Fibroblast of skin of left biceps (primary cell): ENCODE data around the gene CTU2.

ENCODE experiments used
- DNase-seq, 2 experiments: peaks; one replicate each; pipeline ENCODE4 v3.0.0-alpha.2; 2013; ENCODE audit warnings: low read depth in 2 of 2

The CTU2 gene

DNA sequence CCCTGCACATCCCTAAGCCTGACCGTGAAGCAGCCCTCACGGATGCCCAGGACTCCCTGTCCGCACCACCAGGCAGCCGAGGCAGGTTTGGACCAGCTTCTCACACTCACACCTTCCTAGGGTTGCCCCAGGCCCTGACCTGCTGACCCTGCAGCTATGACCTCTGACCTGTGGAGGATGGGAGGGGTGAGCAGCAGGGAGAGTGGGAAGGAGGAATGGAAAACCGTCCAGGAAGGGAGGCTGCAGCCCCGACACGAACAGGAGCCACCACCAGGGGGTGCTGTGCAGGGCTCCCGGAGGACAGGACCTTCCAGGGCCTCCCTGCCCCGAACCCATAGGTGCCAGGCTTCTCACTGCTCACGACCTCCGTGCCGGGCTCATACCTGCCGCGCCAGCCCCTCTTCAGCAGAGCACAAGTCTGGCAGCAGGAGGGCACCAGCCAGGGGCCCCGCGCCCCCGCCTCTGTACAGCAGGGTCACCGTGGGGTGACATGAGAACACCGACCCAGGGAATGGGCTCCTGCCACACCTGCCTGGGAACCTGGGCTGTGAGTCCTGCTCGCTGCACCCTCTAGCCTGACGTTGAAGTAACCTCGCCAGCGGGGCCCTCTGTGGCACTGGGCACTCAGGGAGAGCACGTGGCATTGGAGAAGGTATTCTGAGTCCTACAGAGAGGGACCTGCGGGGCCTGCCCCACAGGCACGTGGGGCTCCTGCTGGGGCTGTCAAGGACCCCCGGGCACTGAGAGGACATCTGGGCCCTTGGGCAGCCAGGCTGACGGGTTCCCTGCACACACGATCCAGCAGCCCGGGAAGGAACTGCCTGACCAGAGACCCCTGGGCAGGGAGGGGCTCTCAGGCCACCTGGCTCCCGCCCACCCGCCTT lies 37.6 kb downstream of the CTU2 start:
- DNase-seq: peak in 1 of 2 experiments; percentile 16

DNA sequence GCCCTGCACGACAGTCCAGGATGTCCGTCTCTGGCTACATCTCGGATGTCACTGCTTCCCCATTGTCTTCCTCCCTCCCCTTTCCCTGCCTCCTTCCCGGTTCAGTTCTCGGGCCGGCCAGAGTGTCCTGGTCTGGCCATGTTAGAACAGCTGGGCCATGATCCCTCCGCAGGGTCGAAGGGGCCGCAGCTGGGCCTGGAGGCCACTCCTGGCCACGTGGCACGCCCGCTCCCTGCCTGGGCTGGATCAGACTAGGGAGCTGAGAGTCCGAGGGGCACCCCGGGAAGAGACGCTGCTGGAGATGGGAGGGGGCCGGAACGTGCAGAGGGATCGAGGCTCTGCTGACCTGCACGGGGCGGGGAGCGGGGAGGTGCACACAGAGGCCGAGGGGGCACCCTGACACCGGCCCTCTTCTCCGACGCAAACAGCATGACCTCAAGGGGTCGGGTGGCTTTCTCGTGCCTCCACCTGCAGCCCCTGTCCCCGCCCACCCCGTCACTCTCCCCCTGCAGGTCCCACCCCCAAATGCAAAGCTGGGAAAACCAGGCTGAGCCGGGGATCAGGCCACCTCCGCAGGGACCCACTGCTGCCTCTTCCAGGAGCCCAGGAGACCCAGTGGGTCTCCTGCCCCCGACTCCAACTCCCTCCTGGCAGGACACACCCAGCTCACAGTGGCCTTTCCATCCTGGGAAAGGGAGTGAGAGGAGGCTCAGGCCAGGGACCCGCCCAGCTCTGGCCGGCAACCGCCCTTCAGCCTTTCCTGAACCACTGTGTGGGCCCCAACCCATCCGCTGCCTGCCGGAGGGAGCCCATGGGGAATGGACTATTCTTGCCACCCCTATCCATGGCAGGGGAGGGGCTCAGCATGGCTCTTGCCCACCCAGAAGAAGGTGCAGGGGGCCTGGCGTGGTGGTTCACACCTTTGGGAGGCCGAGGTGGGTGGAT lies 38.5 kb downstream of the CTU2 start:
- DNase-seq: no peak

DNA sequence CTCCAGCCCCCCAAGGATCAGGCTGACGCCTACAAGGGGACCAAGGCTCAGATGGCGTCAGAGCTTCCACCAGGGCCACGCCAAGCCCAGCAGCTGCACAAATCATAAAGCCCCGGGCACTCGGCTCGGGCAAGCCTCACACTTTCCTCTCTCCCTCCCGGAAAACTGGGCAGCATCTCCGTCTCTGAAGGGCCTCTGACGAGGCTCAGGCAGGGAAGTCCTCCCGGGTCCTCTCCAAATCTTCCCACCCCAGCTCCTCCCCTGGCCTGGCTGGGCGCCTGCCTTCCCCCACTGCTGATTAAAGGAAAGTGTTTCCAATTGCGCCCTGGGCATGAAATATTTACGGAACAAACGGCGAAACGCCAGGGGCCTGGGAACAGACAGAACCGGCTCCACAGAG lies 40.2 kb downstream of the CTU2 start:
- no peak for DNase-seq

DNA sequence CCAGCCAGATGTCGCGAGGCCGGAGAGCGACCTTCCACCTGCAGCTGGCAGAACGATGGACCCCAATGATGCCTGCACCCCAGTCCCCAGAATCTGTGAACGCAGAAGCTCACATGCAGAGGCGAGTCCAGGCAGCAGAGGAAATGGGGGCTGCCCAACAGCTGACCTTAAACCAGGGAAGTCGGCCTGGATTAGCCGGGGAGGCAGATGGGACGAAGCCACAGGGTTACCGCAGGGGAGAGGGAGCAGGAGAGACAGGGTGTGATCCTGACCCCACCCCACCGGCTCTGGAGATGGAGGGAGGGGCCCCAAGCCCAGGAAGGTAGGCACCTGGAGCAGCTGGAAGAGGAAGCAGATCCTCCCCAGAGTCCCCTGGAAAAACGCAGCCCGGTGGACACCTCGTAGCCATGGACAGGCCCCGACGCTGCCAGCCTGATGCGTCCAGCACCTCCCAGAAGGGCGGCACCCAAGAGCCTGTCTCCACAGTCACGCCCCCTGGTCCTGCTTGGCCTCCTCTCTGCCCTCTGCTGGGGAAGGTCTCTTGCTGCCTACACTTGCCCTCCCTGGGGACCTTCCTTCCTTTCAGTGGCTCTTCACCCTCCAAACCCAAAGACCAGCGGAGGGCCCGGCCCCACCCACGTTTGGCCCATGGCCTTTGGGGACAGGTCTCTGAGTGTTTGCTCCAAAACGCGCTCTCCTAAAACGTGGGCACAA lies 41.4 kb downstream of the CTU2 start:
- DNase-seq: no peak

DNA sequence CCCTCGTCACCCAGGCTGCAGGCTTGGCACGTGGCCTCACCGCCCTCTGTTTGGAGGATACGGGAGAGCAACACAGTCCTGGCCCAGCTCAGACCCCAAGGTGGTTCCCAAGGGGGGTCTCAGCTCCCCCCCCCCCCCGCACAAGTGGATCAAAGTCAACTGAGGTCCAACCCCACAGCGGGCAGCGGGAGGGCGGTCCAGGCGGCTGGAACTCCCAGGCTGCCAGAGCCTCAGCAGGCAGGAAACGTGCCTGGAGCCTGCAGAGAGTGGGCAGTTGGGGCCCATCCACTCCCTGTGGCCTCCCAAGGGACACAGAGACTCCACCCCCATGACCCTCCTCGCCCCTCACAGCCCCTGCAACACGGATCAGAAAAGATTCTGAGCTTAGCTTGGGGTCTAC lies 42.1 kb downstream of the CTU2 start:
- no peak for DNase-seq

DNA sequence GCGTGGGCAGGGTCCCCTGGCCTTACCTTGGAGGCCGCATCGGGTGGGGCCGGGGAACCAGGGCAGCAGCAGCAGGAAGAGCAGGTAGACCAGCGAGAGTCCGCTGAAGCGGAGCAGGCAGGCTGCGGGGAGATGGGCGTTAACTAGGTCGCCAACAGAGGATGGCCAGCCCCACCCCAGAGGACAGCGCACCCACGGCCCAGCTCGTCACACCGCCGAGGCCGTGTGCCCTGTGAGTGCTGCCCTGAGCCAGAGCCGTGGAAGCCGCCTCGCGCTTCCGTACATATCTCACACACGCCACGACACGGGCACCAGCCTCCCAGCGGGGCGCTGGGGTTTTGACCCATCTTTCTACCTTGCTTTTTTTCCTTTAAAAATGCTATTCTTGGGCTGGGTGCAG lies 43.1 kb downstream of the CTU2 start:
- DNase-seq: no peak

DNA sequence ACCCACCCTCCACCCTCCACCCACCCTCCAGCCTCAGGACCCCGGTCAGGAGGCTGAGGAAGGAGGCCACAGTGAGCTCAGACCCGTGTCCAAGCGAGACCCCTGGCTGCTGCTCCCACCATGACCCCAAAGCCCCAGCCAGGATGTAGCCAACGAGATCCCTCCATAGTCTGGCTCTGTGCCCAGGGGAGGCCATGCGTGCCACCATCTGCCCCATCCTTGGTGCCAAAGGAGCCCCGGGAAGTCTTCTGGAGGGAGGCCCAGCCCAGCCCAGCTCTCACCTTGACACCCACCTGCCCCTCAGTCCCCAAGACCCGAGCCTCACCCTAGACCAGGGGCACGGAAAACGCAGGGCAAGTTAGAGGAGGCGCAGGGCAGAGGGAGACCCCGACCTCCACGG lies 44.6 kb downstream of the CTU2 start:
- DNase-seq: no peak

DNA sequence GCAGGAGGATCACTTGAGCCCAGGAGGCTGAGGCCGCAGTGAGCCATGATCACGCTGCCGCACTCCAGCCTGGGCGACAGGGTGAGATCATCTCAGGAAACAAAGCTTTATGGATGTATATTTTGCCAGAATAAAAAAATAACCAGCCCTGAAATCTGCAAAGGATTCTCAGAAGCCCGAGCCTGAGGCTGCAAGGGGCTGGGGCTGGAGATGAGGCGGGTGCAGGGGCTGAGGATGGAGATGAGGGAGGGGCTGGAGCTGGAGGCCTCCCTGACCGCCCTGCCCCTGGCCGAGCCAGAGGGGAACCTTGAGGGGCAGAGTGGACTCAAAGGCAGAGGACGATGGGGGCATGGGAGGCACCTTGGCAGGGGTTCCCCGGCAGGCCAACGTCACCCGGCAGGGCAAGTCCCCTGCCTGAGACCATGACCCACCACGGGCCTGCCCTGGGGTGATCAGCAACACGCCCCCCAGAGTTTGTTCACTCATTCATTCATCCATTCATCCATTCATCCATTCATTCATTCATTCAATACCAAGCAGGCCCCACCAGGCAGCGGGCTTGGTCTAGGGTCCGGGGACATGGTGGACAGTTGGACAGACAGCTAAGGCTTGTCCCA lies 46.2 kb downstream of the CTU2 start:
- DNase-seq: no peak

DNA sequence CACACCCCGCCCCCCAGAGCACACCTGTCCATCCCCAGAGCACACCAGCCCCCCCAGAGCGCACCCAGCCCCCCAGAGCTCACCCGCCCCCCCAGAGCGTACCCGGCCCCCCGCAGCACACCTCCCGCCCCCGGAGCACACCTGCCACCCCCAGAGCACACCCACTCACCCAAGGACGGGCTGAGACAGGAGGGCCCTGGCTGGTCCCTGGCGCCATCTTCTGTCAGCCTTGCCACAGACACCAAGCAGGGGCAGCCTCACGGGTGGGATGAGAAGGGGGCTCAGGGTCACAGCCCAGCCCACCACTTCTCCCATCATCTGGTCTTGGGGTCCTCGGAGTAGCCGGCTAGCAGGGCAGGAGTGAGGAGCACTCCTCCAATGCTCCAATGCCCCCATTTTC lies 46.9 kb downstream of the CTU2 start:
- DNase-seq: no peak

DNA sequence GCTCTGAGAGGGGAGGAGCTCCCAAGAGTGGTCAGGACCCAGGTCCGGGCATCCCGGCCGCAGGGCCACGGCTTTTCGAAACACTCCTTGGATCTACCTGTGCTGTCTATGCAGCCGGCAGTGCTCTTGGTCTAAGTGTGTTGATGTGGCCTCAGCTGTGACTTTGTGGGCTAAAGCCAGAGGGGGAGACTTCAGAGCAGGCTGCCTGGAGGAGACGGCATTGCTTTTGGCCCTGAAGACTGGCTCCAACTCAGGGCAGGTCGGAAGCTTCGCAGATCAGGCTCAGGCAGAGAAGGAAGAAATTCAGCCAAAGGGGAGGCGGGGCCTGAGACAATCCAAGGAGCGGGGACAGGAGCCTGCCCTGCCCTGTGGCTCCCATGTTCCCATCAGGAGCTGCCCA lies 47.3 kb downstream of the CTU2 start:
- DNase-seq: no peak

DNA sequence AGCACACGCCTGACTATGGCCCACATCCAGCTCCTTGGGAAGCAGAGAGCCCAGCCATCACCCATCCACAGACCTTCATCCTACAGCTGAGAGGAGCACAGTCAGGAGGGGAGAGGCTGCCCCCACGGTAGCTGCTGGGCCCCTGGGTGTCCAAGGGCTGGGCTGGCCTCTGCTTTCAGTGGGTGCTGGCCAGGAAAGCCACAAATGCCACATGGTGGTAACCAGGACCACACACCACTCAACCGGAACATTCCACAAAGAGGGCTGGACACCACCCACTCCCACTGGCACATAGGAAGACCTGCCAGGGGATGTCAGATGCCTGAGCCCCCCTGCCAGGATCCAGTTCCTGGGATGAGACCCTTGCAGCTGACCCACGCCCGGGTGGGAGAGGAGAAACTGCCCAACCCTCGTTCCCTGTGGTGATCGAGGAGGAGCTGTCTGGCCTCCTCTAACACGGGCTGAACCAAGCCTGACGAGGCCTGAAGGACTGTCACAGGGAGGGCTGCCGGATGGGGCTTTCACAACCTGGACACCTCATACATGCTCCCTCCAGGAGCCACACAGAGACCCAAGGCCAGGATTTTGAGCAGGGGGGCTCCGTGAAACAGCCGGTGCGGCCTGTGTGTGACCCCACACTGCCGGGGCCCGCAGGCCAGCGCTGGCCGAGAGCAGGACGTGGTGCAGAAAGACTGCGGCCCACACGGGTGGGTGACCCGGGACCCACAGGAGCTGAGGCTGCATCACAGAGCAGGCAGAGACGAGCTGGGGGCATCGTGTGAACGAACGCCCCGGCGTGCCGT lies 48.0 kb downstream of the CTU2 start:
- no peak for DNase-seq

DNA sequence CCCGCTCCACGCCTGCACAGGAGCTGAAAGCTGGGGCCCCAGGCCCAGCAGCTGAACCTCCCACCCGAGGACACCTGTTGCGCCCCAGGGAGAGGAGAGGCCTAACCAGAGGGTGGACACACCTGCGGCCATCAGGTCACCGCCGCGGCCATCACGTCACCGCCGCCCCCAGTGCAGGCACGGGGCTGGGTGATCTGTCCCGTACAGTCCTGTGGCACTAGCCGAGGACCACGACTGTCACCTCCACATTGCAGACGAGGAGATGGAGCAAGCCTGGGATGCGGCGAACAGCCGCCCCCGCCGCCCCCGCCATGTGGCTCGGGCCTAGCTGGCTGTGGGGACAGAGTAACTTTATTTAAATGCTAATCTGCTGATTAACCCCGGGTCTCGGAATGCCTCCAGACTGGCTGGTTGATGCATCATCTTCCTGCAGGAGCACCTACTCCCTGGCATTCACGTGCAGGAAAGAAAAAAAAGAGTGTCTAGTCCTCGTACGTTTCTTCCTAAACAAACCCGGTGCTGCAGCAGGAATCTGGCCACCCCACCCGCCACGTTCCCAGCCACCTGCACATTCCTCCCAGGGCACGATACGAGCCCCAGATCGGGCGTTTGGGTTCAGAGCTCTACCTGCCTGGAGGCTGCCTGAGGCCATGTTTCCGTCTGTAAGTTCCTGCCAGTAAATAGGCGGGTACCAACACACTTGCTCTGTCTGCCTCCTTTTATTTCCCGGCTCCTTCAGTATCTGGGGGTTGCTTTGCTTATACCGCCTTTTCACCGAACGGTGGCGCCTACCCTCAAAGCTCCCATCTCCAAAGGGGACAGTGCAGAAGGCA lies 48.8 kb downstream of the CTU2 start:
- no peak for DNase-seq

DNA sequence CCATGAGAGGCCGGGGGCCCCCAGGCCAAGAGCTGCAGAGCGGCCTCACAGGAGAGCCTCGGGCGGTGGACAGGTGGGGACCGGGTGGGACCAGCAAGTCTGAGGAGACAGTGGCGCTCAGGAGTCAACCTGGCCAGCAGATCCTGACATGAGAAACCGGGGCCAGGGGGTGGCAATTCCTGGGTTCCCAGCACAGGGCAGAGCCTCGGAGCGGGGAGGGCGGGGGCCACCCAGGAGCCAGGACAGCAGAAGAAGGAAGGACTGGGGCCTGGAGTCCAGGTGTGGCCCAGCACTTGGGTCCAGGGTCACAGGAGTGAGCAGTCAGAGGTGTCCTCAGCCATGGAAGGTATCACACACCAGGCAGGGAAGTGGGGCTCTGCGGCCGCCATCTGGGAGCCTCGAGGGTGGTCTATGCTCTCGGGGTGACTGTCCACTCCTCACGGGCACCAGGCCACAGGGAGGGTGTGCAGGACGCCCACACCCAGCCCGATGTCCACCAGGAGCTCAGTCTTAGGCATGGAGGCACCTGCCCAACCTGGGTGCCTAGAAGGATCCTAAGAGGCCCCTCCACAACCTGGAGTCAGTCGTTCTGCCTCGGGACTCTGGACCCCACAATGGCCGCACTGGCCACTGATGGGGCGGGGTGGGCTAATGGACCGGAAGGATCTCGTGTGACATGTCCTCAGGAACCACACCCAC lies 49.6 kb downstream of the CTU2 start:
- DNase-seq: no peak

DNA sequence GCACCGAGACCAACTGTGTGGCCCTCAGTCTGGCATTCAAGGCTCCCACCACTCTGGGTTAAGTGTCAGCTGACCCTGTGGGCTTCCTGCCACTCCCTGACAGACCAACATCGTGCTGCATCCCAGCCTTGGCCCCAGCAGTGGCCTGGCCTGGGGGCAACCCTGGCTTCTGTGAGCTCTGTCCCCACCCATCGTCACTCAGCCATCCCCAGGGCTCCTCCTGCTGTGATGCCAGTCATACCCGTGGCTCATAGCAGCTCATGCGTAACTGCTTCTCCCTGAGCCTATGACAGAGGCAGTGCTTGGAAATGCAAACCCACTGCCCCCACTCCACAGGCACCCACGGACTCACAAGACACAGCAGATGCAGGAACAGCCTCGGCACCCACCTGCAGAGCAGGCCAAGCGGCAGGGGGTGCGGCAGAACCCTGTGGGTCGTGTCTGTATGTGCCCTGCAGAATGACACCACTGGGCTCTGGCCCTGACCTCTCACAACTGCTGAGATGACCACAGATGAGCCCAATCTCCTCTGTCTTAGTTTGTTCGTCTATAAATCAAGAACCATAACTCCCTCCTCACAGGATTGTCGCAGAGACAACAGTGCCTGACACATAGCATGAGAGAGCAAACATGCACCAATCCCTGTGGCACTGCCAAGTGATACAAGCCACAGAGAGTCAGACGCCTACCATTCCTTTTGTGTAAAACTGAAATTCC lies 52.1 kb downstream of the CTU2 start:
- DNase-seq: no peak

DNA sequence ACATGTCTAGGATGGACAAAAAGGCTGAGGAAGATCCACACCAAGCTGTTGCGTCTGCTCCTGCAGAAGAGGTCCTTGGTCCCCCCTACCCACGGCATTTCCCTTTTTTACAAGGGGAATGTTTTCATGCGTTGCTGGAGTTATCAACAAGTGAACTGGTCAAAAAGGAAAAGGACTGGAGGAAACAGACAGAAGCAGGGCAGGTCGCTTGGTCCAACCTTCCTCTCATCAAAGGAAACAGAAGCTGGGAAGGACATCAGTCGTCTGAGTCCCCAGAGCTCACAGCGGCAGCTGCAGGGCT lies 52.6 kb downstream of the CTU2 start:
- DNase-seq: no peak

DNA sequence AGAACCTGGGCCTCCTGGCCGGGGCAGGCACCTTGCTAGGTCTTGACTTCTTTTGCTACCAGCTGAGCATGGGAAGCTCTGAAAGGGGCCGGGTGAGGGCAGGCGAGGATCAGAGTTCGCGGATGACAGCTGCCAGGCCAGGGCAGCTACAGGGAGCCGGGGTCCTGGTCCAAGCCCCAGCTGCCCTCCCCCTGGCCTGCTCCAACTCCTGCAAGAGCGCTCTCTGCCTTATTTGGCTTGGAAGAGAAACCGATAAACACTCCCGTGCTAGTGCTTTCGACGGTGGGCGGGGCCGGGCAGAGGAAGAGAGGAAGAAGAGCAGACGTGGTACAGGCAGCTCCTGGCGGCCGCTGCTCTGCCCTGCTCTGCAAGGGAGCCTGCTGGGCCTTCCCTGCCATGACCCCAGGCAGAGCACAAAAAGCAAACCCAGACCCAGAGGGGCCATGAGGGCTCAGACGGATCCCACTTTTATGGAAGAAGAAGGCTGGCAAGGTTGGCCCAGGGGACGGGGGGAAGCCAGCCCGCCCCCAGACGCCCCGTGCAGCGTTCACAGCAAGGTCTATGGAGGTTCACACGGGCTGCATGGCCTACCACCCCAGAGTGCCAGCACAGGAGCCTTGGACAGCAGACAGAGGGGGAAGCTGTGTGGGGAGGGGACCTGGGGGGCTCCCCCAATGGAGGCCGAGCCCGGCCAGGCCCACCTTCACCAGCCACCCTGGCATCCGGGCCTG lies 53.1 kb downstream of the CTU2 start:
- no peak for DNase-seq

DNA sequence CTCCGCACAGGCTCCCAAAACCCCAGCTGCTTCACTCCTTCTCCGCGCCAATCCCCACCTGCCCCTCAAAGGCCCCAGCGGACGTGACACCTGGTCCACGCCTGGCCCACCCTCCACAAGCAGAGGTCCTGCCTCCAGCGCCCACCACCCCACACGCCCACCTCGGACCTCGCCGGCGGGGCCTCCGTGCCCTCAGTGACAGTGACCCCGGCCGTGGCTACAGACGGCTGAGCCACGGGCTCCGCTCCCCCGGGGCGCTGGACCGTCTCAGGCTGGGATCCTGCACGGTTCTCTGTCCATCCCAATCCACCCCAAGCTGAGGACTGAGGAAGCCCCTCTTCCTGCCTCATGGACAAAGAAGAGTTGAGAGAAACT lies 53.7 kb downstream of the CTU2 start:
- DNase-seq: no peak

DNA sequence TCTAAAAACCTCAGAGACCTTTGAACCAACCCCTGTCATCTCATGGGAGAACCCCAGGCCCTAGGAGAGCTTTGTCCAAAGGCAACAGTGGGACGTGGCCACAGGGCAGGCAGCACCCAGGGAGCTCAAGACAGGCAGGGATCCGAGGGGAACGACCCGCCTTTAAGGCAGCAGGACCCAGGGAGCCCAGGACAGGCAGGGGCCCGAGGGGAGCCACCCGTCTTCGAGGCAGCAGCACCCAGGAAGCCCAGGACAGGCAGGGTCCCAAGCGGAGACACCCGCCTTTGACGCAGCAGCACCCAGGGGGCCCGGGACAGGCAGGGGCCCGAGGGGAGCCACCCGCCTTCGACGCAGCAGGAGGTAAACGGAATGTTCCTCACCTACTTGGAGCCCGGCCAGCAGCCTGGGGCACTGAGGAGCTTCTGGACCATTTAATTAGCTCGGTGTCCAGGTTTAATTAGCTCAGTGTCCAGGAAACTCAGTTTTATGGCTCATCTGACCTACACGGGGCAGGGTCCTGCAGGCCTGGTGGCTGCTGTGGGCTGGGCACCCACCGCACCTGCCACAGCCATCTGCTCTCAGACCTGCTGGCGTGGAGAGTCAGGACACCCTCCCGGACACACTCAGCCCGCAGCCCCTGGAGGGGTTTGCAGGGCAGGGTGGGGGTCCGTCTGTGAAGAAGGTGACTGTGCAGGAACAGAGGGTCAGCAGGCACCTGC lies 54.3 kb downstream of the CTU2 start:
- DNase-seq: no peak
